Mucosa of stomach (tissue), 1 donor: Measurements from ENCODE around the gene SNRNP27.
A peak's percentile ranks its signal among the peaks of the same experiment; 100 is the strongest.
"Not testable (repeated sequence)": the region's sequence is repeated elsewhere in the genome, so short reads cannot be mapped to it uniquely, and the experiment has no call there.

Experiments
- H3K27me3 ChIP-seq: one replicate; pipeline ENCODE4 v1.7.0; 2013; ENCODE audit warnings: mild to moderate bottlenecking, low read length; ENCODE audit not compliant: control insufficient read depth, insufficient read depth
- H3K36me3 ChIP-seq: one replicate; pipeline ENCODE4 v1.7.0; 2013; ENCODE audit warnings: low read length; ENCODE audit not compliant: control insufficient read depth, insufficient read depth
- H3K4me1 ChIP-seq: one replicate; pipeline ENCODE4 v1.7.0; 2013; ENCODE audit warnings: mild to moderate bottlenecking, low read length; ENCODE audit not compliant: control insufficient read depth, insufficient read depth
- H3K4me3 ChIP-seq: one replicate; pipeline ENCODE4 v1.7.0; 2013; ENCODE audit warnings: low read length
- H3K9ac ChIP-seq: one replicate; pipeline ENCODE4 v1.7.0; 2013; ENCODE audit warnings: mild to moderate bottlenecking, low read length, moderate library complexity
- H3K9me3 ChIP-seq: one replicate; pipeline ENCODE4 v1.7.0; 2013; ENCODE audit warnings: mild to moderate bottlenecking, low read length, moderate library complexity; ENCODE audit not compliant: control insufficient read depth
- donor health status: Pancreatic carcinoma.

Gene SNRNP27

GRCh38 chr2:69892838-69893424 is 825 bp upstream of the SNRNP27 start:
- H3K4me1 ChIP-seq, H3K9ac ChIP-seq, H3K9me3 ChIP-seq, H3K36me3 ChIP-seq, H3K27me3 ChIP-seq: not testable (repeated sequence)
- H3K4me3 ChIP-seq: peak overlapping the region; percentile 78

GRCh38 chr2:69894737-69895136 is 981 bp downstream of the SNRNP27 start:
- Histone ChIP-seq H3K4me3 (peak overlapping the region; percentile 78), H3K9ac (peak overlapping the region; percentile 92)
- not testable (repeated sequence) for H3K27me3 ChIP-seq, H3K4me1 ChIP-seq, H3K36me3 ChIP-seq, H3K9me3 ChIP-seq

DNA sequence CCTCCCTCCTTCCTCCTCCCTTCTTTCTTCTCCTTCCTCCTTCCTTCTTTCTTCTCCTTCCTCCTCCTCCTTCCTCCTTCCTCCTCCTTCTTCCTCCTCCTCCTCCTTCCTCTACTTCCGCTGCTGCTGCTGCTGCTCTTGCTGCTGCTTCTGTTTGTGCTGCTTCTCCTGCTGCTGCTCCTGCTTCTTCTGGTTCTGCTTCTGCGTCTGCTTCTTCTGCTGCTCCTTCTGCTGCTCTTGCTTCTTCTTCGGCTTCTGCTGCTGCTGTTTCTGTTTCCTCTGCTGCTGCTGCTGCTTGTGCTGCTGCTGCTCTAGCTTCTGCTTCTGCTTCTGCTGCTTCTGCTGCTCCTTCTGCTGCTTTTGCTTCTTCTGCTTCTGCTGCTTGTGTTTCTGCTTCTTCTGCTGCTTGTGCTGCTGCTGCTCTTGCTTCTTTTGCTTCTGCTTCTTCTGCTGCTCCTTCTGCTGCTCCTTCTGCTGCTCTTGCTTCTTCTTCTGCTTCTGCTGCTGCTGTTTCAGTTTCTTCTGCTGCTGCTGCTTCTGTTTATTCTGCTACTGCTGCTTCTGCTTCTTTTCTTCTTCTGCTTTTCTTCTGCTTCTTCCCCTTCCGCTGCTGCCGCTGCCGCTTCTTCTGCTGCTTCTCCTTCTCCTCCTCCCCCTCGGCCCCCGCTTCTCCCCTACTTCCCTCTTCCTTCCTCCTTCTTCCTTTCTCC is 8.6 kb downstream of the SNRNP27 start:
- H3K4me1 ChIP-seq: no peaks in the 10 kb centered on the region
- no peaks in the 10 kb centered on the region for H3K36me3 ChIP-seq
- H3K9me3 ChIP-seq: no peaks in the 10 kb centered on the region
- H3K9ac ChIP-seq: no peak overlapping the region
- H3K4me3 ChIP-seq: no peak overlapping the region
- no peaks in the 10 kb centered on the region for H3K27me3 ChIP-seq

DNA sequence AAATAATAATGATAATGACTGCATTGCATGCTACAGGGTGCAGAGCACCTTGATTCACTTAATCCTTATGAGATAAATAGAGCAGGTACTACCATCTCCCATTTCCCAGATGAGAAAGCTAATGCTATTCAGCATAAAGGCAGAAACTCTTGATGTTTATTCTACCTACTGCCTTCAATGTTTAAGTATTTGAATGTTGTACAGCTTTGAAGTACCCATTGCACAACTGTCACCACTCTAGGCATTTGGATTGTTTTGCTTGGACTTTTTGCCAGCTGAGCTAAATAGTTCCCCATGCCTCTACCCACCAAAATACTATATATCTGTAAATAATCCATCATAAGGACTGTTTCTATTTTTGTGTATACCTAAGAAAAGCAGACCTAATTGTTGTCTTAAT is 13.5 kb downstream of the SNRNP27 start:
- Histone ChIP-seq H3K4me3 (no peak overlapping the region), H3K36me3 (no peaks in the 10 kb centered on the region), H3K4me1 (no peaks in the 10 kb centered on the region), H3K9ac (no peak overlapping the region), H3K27me3 (no peaks in the 10 kb centered on the region), H3K9me3 (no peaks in the 10 kb centered on the region)

- H3K9ac ChIP-seq: no peak overlapping the region
- no peaks in the 10 kb centered on the region for H3K4me1 ChIP-seq
- no peak overlapping the region for H3K4me3 ChIP-seq
- no peaks in the 10 kb centered on the region for H3K36me3 ChIP-seq
- H3K27me3 ChIP-seq: no peaks in the 10 kb centered on the region
- H3K9me3 ChIP-seq: no peaks in the 10 kb centered on the region
Observed at GRCh38 chr2:69911985-69912563, 18.3 kb downstream of the SNRNP27 start.

GRCh38 chr2:69914164-69914949 is 20.6 kb downstream of the SNRNP27 start:
- Histone ChIP-seq H3K4me1 (peaks cover 6% of the 10 kb centered on the region), H3K9ac (peak overlapping the region; percentile 92), H3K36me3 (no peaks in the 10 kb centered on the region), H3K4me3 (peak overlapping the region; percentile 83), H3K27me3 (no peaks in the 10 kb centered on the region), H3K9me3 (no peaks in the 10 kb centered on the region)

DNA sequence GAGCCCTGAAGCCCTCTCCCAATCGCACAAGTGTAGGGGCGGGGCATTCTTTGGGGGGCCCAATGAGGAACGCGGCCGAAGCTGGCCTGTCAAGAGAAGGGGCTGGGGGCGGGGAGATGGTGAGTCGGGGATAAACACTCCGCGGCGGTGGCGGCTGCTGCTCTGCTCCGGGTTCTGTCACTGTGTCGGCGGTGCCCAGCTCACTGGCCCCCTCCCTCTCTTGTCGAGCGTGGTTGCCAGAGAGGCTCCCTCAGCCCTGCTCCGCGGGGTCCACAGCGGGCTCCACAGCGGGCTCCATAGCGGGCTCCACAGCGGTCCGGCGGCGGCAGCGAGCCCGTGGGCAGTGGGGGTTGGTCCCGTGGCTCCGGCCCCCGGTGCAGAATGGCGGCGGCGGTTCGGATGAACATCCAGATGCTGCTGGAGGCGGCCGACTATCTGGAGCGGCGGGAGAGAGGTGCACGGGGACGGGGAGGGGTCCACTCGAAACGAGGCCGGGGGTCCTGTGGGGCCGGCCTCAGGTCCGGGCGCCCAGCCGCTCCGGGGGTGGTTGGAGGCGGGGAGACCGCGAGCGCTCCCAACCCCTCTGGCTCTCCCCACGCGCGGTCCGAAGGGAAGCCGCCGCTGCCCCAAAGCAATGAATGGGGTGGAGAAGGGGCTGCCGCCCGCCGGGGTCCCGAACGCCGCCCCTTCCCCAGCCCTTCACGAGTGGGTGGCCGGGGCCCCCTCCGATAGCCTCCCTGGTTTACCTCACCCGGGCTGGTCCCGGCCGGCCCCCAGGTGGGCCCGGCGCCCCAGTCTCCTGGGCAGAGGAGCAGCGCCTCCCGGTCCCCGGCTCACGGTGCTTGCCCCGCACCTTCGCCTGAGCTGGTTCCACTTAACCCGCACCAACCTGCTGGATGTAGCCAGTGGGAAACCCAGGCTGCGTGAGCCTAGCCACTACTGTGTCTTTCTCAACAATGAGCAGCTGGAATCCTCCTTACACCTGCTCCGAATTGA is 21.5 kb downstream of the SNRNP27 start, which contains the start of gene MXD1:
Gene MXD1, plus strand, starts transcription at position 160 of the 996 bp plus-strand sequence. Its CDS starts 222 bp downstream, at position 382.
- H3K9ac ChIP-seq: peak within 1 kb of the TSS; percentile 97
- H3K36me3 ChIP-seq: no peaks in the 10 kb centered on the region
- H3K9me3 ChIP-seq: no peaks in the 10 kb centered on the region
- H3K4me1 ChIP-seq: peaks cover 6% of the 10 kb centered on the region
- peak within 1 kb of the TSS; percentile 83 for H3K4me3 ChIP-seq
- H3K27me3 ChIP-seq: no peaks in the 10 kb centered on the region

DNA sequence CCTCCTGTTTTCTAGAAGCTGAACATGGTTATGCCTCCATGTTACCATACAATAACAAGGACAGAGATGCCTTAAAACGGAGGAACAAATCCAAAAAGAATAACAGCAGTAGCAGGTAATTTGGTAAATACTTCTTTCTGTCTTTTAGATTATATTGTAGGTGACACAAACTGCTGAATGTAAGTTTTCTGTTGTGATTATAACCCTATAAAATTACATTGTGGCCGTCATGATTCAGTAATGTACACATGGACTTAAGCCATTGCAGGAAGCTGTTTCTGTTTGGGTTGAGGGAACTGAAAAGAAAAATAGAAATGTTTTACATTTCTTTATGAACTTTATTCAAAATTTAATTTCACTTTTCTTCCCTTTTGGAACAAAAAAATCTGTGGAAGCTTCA is 22.4 kb downstream of the SNRNP27 start:
- Histone ChIP-seq H3K4me3 (peak overlapping the region; percentile 74), H3K27me3 (no peaks in the 10 kb centered on the region), H3K9me3 (no peaks in the 10 kb centered on the region), H3K9ac (peak overlapping the region; percentile 97), H3K36me3 (no peaks in the 10 kb centered on the region), H3K4me1 (peaks cover 6% of the 10 kb centered on the region)

GRCh38 chr2:69917852-69918251 is 24.1 kb downstream of the SNRNP27 start:
- H3K27me3 ChIP-seq: no peaks in the 10 kb centered on the region
- peaks cover 6% of the 10 kb centered on the region for H3K4me1 ChIP-seq
- H3K9ac ChIP-seq: peak overlapping the region; percentile 97
- H3K9me3 ChIP-seq: no peaks in the 10 kb centered on the region
- no peak overlapping the region for H3K4me3 ChIP-seq
- peaks cover 6% of the 10 kb centered on the region for H3K36me3 ChIP-seq

GRCh38 chr2:69918401-69918800 is 24.6 kb downstream of the SNRNP27 start:
- Histone ChIP-seq H3K36me3 (peaks cover 11% of the 10 kb centered on the region), H3K27me3 (no peaks in the 10 kb centered on the region), H3K9ac (peak overlapping the region; percentile 42), H3K9me3 (no peaks in the 10 kb centered on the region), H3K4me1 (peaks cover 6% of the 10 kb centered on the region), H3K4me3 (no peak overlapping the region)

DNA sequence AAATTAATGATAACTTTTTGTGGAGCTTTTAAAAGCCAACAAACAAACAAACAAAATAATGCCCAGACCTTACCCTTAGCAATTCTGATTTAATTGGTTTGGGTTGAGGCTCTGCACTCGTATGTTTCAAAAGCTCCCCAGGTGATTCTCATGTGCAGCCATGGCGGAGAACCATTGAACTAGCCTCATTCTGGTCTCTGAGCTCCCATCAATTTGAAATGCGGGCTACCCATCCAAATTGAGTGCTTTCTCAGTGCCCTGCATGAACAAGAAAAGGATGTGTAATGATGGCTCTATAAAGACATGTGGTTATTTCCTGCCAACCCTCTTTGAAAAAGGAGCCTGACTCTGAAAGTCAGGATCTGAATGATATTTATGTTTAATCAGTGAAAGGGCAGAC is 29.4 kb downstream of the SNRNP27 start:
- Histone ChIP-seq H3K4me3 (no peak overlapping the region), H3K9me3 (no peaks in the 10 kb centered on the region), H3K36me3 (peaks cover 17% of the 10 kb centered on the region), H3K4me1 (peaks cover 17% of the 10 kb centered on the region), H3K27me3 (no peaks in the 10 kb centered on the region), H3K9ac (no peak overlapping the region)
